Stimulated activated CD8-positive, alpha-beta memory T cell treated with anti-CD3 and anti-CD28 coated beads, Interleukin-2, amount 100 ng/mL, for 1 hour (primary cell): ENCODE results near the gene PRICKLE3.
"Not testable (repeated sequence)": the region's sequence is repeated elsewhere in the genome, so short reads cannot be mapped to it uniquely, and the experiment has no call there.

ENCODE experiments used
- DNase-seq, 2 donors: peaks; one replicate each; pipeline ENCODE4 v3.0.0-alpha.2; 2020; ENCODE audit warnings: low read depth in 2 of 2

The PRICKLE3 gene

DNA sequence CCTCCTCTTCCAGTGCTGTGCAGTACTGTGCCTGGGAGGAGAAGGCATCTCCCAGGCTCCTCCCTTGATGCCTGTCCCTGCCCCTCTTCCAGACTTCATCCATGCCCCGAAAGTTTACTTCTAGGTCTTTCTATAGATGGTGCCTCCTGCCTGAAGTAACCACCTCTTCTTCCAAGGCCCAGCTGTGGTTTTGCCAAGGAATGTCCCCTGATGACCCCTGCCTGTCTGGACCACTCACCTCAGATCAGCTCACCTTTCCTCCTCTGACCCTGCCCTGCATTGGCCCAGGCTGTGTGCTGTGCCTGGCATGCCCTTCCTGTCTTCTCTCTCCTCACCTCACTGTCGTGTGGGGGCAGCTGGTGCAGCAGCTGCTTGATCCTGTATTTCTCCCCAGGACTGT lies 6.8 kb downstream of the PRICKLE3 start:
- no peak for DNase-seq

DNA sequence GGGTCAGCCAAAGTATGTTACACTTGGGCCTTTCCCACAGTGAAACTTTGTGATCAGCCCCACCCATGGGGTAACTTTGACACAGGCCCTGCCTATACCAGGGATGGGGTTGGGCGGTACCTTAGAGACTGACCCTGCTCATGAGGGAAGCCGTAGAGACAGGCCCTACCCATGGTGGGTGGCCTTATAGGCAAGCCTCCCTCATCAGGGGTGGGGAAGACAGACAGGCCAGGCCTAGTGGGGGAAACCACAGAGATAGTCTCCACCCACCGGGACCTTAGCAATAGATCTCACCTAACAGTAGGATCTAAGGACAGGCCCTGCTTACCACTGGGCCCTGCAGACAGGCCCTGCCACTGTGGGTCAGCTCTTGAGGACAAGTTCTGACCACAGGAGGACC lies 7.6 kb downstream of the PRICKLE3 start:
- DNase-seq = no peak

DNA sequence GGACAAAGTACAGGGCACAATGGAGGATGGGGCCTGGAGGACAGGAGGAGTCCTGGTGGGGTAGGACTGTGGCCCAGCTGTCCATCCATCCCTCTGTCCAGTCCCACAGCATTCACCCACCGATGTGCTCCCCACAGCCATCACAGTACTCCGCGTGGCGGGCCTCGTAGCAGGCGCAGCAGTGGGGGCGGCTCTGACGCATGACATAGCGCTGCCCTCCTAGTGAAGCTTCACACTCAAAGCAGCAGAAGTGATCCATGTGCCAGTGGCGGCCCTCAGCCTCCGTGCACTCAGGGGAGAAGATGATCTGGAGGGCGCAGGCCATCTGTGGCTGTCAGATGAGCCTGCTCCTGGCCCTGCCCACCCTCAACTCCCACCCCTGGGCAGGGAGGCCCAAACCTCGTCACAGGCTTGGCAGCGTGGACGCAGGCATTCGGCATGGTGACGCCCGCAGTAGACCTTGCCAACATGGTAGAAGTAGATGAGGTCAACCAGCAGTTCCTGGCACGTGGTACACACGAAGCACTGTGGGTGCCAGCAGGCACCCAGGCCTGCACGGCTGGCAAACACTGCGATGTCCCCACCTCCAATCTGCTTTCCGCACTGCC lies 8.2 kb downstream of the PRICKLE3 start:
- DNase-seq = no peak

DNA sequence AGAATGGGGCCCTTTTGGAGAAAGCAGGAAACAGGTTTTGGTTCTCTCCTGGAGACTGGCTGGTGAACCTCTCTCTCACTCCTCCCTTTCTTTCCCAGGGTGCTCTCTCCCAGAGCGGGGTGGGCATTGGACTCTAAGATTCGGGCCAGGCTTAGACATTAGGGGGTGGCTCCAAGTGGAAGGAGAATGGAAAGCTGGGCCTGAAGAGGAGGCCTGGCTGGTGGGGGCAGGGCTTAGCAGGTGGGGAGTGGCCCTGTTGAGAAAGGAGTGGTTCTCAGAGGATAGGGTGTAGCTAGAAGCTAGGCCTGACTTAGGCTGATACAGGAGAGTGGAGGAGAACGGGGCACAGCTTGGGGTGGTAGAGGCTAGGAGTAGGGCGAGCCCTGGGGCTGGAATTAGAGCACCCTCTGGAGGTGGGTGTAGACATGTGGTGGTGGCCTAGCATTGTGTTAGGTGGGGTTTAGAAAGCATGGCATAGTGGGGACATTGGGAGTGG lies 8.8 kb downstream of the PRICKLE3 start:
- no peak for DNase-seq

- DNase-seq = no peak
Measured at GRCh38 chrX:49176421-49177326, 9.5 kb downstream of the PRICKLE3 start.

GRCh38 chrX:49175435-49176274 lies 10.5 kb downstream of the PRICKLE3 start:
- DNase-seq = no peak

GRCh38 chrX:49174723-49175122 lies 11.4 kb downstream of the PRICKLE3 start:
- DNase-seq = no peak

DNA sequence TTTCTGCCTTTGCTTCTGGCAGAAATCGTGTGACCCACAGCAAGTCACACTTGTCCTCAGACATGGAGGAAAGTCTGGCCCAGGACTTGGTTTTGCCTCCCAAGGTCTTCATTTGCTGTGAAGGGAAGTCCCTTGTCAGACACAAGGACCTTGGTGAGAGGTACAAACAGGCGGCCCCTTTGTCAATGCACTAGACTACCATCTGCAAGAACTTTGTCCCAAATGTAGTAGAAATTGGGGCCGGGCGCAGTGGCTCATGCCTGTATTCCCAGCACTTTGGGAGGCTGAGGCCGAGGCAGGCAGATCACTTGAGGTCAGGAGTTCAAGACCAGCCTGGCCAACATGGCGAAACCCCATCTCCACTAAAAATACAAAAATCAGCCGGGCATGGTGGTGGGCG lies 12.6 kb downstream of the PRICKLE3 start:
- DNase-seq = not testable (repeated sequence)

DNA sequence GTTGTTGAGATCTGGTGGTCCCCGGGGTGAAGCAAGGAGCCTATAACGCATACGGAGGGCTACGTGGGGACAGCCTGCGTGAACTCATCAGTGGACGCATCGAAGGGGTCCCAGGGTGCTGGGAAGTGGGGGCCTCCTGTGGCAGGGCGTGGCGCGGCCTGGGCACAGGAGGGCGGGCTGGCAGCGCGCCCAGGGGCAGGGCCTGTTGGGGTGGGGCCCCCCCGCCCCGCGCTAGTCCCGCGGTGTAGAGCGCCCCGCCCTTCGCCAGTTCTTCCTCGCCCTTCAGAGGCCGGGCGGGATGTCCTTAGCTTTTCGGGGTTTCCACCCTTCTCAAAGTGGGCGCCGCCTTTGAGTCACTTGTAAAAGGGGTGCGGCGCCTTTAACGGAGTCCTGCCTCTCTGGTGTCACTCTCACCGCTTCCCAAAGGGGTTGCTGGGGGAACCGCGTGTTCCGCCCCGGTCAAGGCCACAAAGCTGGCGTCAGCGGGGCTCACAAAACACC lies 13.8 kb downstream of the PRICKLE3 start:
- peak; percentile 43 to 49 for DNase-seq

- DNase-seq = peak; percentile 60 to 66
Measured at GRCh38 chrX:49171752-49172279, 14.4 kb downstream of the PRICKLE3 start, which contains the start of gene PLP2. PLP2 (plus strand) TSS chrX:49171898; CDS start chrX:49172001, 103 bp downstream.

- DNase-seq = no peak
Measured at GRCh38 chrX:49167740-49168108, 18.4 kb downstream of the PRICKLE3 start.

- peak; percentile 50 to 56 for DNase-seq
Measured at GRCh38 chrX:49166914-49167739, 19.0 kb downstream of the PRICKLE3 start.

- DNase-seq = peak; percentile 30 to 45
Measured at GRCh38 chrX:49165901-49166881, 20.0 kb downstream of the PRICKLE3 start.

DNA sequence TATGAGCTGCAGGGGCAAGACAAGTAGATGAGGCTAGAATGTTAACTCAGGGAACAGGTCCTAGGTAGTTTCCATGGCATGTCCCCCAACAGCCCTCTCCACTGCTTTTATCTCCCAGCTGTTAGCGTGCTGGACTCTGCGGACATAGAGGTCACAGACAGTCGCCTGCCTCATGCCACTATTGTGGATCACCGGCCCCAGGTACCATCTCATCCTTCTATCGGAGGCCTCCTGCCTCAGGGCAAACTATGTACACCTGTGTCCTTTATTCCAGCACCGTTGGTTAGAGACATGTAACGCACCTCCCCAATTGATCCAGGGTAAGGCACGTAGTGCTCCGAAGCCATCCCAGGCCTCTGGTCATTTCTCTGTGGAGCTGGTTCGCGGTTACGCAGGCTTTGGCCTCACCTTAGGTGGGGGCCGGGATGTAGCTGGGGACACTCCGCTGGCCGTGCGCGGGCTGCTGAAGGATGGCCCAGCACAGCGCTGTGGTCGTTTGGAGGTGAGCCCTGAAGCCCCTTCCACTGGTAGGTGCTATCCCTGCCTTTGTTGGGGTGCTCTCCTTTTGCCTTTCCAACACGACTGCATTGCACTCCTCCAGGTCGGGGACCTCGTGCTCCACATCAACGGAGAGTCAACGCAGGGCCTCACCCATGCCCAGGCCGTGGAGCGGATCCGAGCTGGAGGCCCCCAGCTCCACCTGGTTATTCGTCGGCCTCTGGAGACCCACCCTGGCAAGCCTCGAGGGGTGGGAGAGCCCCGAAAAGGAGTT lies 21.4 kb downstream of the PRICKLE3 start:
- DNase-seq = no peak

- DNase-seq = peak; percentile 53 to 59
Measured at GRCh38 chrX:49163555-49164419, 22.4 kb downstream of the PRICKLE3 start.

DNA sequence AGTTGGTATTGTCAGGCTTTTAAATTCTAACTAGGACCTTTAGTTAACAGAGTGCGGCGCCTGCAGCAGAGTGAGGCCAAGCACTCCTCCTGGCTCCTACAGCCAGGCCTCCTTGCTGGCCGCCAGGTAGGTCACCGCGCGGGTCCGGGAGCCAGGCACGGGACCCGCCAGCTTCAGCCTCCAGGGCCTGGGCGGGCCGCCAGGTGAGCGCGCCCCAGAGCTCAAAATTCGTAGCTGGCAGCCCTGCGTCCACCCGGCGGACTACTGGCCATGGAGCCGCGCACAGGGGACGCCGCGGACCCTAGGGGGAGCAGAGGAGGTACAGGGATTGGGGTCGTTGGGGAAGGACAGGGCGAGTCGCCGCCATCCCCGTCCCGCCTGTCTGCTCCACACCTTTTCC lies 23.6 kb downstream of the PRICKLE3 start, which contains the start of gene MAGIX:
TSS of gene MAGIX (plus strand) at position 139 of the 400 bp plus-strand sequence. CDS start at position 271, 132 bp downstream.
- no peak for DNase-seq

- DNase-seq = no peak
Measured at GRCh38 chrX:49161632-49162031, 24.5 kb downstream of the PRICKLE3 start.
